ENCODE data around the gene UCKL1. TPM values are rescaled to one million over a fixed set of nuclear protein-coding genes. Genes with fewer than 3 reads are reported as not detected.

Gene UCKL1
- total RNA-seq, 1 experiment from 2014 or later = 47.4 TPM

- H3K36me3 ChIP-seq (ENCODE audit: control insufficient read depth, insufficient read depth, low read length) = peaks cover 3% of the 10 kb centered on the region; the same call in 1 of the 2 replicates
- ATAC-seq (peak; percentile 3), DNase-seq (ENCODE audit: low read depth, low spot score) (no peak)
- ChIA-PET POLR2A (no interaction called here), CTCF (interaction anchor here (0.6 to 1.1 kb wide), 3 partner anchors 316 to 419 kb away, joined by 3 to 7 read pairs (median 3); no protein-coding TSS in a partner anchor)
- H3K9me3 ChIP-seq (ENCODE audit: control insufficient read depth, insufficient read depth, low read depth, low read length) = no peaks in the 10 kb centered on the region
- H3K27me3 ChIP-seq (ENCODE audit: control insufficient read depth, insufficient read depth, low read length) = no peaks in the 10 kb centered on the region
- in situ Hi-C loops (cut with HindIII; ENCODE audit: low pct_unique_long_range_greater_than_20kb, low sequenced_read_pairs) = no loop called here
- no TSS peak for BruUV-seq (replicated peaks)
- TF ChIP-seq TCF7L2 (IDR thresholded peaks at IDR 0.05; ENCODE audit: low read depth, low read length) (no peak), CTCF (IDR thresholded peaks at IDR 0.05) (no peak), POLR2AphosphoS5 (IDR thresholded peaks at IDR 0.05; ENCODE audit: low read depth, low read length) (no peak), SIN3A (IDR thresholded peaks at IDR 0.05; ENCODE audit: borderline replicate concordance, insufficient read depth, low read depth, low read length) (no peak)
- peak overlapping the region; percentile 91 for H3K27ac ChIP-seq (ENCODE audit: low read length)
- intact Hi-C loops (cut with micrococcal nuclease; ENCODE audit: unreplicated experiment) = no loop called here
- H3K4me1 ChIP-seq (ENCODE audit: control insufficient read depth, insufficient read depth, low read length) = peaks cover 38% of the 10 kb centered on the region
- peak overlapping the region; percentile 83 to 85 for H3K4me3 ChIP-seq (ENCODE audit: low read depth in 2 of 2, low read length in 2 of 2)
These were observed 418 bp upstream of the UCKL1 start for GRCh38 chr20:63956664-63957003.

DNA sequence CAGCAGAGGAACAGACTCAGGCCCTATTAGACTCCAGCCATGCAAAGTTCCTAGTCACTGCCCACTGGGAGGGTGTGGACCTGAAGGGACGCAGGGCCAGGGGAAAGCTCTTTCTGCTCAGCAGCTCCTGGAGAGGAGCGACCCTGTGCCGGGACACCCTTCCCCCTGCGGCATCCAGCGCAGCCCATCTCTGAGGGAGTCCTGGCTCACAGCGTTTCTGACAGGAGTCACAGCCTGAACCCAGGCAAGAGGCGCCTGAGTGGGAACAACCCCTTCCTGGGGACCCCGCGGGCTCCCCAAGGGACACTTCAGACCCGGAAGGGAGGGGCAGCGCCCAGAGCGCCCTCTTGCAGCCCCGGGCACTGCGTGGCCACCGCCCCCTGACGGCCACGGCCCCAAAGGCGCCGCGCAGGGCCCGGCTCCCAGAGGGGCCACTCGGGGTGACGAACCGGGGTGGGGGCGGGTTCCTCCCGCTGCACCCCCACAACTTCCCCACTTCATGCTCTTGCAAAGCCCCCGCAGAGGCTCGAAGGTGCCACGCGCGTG lies 862 bp downstream of the UCKL1 start:
- in situ Hi-C loops (cut with HindIII; ENCODE audit: low pct_unique_long_range_greater_than_20kb, low sequenced_read_pairs) = no loop called here
- Histone ChIP-seq H3K27me3 (ENCODE audit: control insufficient read depth, insufficient read depth, low read length) (no peaks in the 10 kb centered on the region), H3K27ac (ENCODE audit: low read length) (peak overlapping the region; percentile 85), H3K36me3 (ENCODE audit: control insufficient read depth, insufficient read depth, low read length) (peaks cover 3% of the 10 kb centered on the region; the same call in 1 of the 2 replicates), H3K9me3 (ENCODE audit: control insufficient read depth, insufficient read depth, low read depth, low read length) (no peaks in the 10 kb centered on the region), H3K4me1 (ENCODE audit: control insufficient read depth, insufficient read depth, low read length) (peaks cover 51% of the 10 kb centered on the region), H3K4me3 (ENCODE audit: low read depth in 2 of 2, low read length in 2 of 2) (peak overlapping the region; percentile 77 to 85)
- 0 out of 2 replicates have a peak, but pooled peaks have one; percentile 81 for TF ChIP-seq SIN3A (IDR thresholded peaks at IDR 0.05; ENCODE audit: borderline replicate concordance, insufficient read depth, low read depth, low read length)
- peak; percentile 79; the same call in 1 of the 2 replicates for TF ChIP-seq CTCF (IDR thresholded peaks at IDR 0.05)
- TF ChIP-seq REST (IDR thresholded peaks at IDR 0.05; ENCODE audit: insufficient read depth in 1 of 2, low read depth in 2 of 2, low read length in 1 of 2) = no peak
- TF ChIP-seq POLR2AphosphoS5 (IDR thresholded peaks at IDR 0.05; ENCODE audit: low read depth, low read length) = no peak
- 0 out of 2 replicates have a peak, but pooled peaks have one; percentile 1 for ATAC-seq
- no TSS peak for BruUV-seq (replicated peaks)
- ChIA-PET CTCF (interaction anchor here (0.6 kb wide), 1 partner anchor 19 kb away, joined by 3 read pairs; no protein-coding TSS in a partner anchor), POLR2A (no interaction called here)
- intact Hi-C loops (cut with micrococcal nuclease; ENCODE audit: unreplicated experiment) = no loop called here
- DNase-seq (ENCODE audit: low read depth, low spot score) = no peak
